ENCODE measurements around the gene EDN1.

GRCh38 chr6:12314751-12315150 is 24.6 kb downstream of the EDN1 start:
- TF ChIP-seq CTCF (IDR thresholded peaks at IDR 0.05), result no peak
- no peak for TF ChIP-seq POLR2A (IDR thresholded peaks at IDR 0.05)

Measured in adrenal gland (tissue), 5 donors.